Measurements from ENCODE around the gene MSI2.

GRCh38 chr17:57531648-57532504 lies 275.6 kb downstream of the MSI2 start:
- TF ChIP-seq EZH2phosphoT487 (IDR thresholded peaks at IDR 0.05; ENCODE audit: unreplicated experiment): no peak
- no peak for TF ChIP-seq REST (IDR thresholded peaks at IDR 0.05; ENCODE audit: unreplicated experiment)
- no peak for TF ChIP-seq CTCF (conservative IDR thresholded peaks at IDR 0.05; ENCODE audit: low read depth in 2 of 2)
- TF ChIP-seq POLR2AphosphoS5 (IDR thresholded peaks at IDR 0.05; ENCODE audit: low read depth): no peak
- no peak for TF ChIP-seq ZNF331 (CRISPR knock-in tag; IDR thresholded peaks at IDR 0.05; ENCODE audit: low read depth)
- no peak for TF ChIP-seq NANOG (IDR thresholded peaks at IDR 0.05; ENCODE audit: borderline replicate concordance)
- TF ChIP-seq JUNB (IDR thresholded peaks at IDR 0.05; ENCODE audit: unreplicated experiment): no peak
- TF ChIP-seq EZH2 (IDR thresholded peaks at IDR 0.05; ENCODE audit: low read depth, unreplicated experiment): no peak
- no peak for TF ChIP-seq ZNF462 (CRISPR knock-in tag; IDR thresholded peaks at IDR 0.05)
- TF ChIP-seq ZNF114 (CRISPR knock-in tag; IDR thresholded peaks at IDR 0.05): no peak
- TF ChIP-seq CREB1 (CRISPR knock-in tag; IDR thresholded peaks at IDR 0.05; ENCODE audit: low read depth): no peak

Measured in GM23338 (cell line).